Right renal pelvis (tissue), 4 donors: Measurements from ENCODE around the gene EFNB1. TPM values are rescaled to one million over a fixed set of nuclear protein-coding genes. Genes with fewer than 3 reads are reported as not detected.
A peak's percentile ranks its signal among the peaks of the same experiment; 100 is the strongest.

Experiments used
- DNase-seq, 4 donors: peaks; one replicate each; pipeline ENCODE4 v3.0.0-alpha.2; 2013; ENCODE audit warnings: low read depth in 4 of 4, low spot score in 3 of 4, missing footprints in 1 of 4
- polyA plus RNA-seq, 4 donors: library from polyadenylated mRNA; unstranded; fragments of 120-200 nt; gene quantifications; one replicate each; pipeline ENCODE4 v1.2.1, GENCODE V29; 2013; ENCODE audit not compliant: insufficient read length in 4 of 4

Gene EFNB1
- polyA plus RNA-seq, 4 donors = 104 to 152 (median 118) TPM

- no peak for DNase-seq
Measured at GRCh38 chrX:68842781-68843581, 14.2 kb downstream of the EFNB1 start.

GRCh38 chrX:68843992-68844391 is 15.2 kb downstream of the EFNB1 start:
- no peak for DNase-seq

GRCh38 chrX:68844581-68844980 is 15.8 kb downstream of the EFNB1 start:
- no peak for DNase-seq

GRCh38 chrX:68846536-68846935 is 17.7 kb downstream of the EFNB1 start:
- DNase-seq = no peak

- no peak for DNase-seq
Measured at GRCh38 chrX:68847172-68847571, 18.4 kb downstream of the EFNB1 start.

- DNase-seq = no peak
Measured at GRCh38 chrX:68848189-68848940, 19.5 kb downstream of the EFNB1 start.

GRCh38 chrX:68851082-68851481 is 22.3 kb downstream of the EFNB1 start:
- DNase-seq = no peak

- DNase-seq = no peak
Measured at GRCh38 chrX:68852046-68852445, 23.2 kb downstream of the EFNB1 start.

GRCh38 chrX:68853665-68854251 is 24.9 kb downstream of the EFNB1 start:
- no peak for DNase-seq

GRCh38 chrX:68865300-68865699 is 36.5 kb downstream of the EFNB1 start:
- DNase-seq = no peak

- DNase-seq = no peak
Measured at GRCh38 chrX:68865926-68866325, 37.1 kb downstream of the EFNB1 start.

GRCh38 chrX:68867458-68868112 is 38.8 kb downstream of the EFNB1 start:
- DNase-seq = peak in 1 of 4 donors; percentile 35

GRCh38 chrX:68868316-68868715 is 39.5 kb downstream of the EFNB1 start:
- no peak for DNase-seq

GRCh38 chrX:68868902-68869800 is 40.3 kb downstream of the EFNB1 start:
- no peak for DNase-seq

- no peak for DNase-seq
Measured at GRCh38 chrX:68870357-68870756, 41.5 kb downstream of the EFNB1 start.

- no peak for DNase-seq
Measured at GRCh38 chrX:68872171-68872570, 43.4 kb downstream of the EFNB1 start.

GRCh38 chrX:68874076-68874475 is 45.3 kb downstream of the EFNB1 start:
- no peak for DNase-seq

- no peak for DNase-seq
Measured at GRCh38 chrX:68876731-68877130, 47.9 kb downstream of the EFNB1 start.

GRCh38 chrX:68877606-68878005 is 48.8 kb downstream of the EFNB1 start:
- DNase-seq = no peak
